Measurements from ENCODE around the gene OR10G3.

DNA sequence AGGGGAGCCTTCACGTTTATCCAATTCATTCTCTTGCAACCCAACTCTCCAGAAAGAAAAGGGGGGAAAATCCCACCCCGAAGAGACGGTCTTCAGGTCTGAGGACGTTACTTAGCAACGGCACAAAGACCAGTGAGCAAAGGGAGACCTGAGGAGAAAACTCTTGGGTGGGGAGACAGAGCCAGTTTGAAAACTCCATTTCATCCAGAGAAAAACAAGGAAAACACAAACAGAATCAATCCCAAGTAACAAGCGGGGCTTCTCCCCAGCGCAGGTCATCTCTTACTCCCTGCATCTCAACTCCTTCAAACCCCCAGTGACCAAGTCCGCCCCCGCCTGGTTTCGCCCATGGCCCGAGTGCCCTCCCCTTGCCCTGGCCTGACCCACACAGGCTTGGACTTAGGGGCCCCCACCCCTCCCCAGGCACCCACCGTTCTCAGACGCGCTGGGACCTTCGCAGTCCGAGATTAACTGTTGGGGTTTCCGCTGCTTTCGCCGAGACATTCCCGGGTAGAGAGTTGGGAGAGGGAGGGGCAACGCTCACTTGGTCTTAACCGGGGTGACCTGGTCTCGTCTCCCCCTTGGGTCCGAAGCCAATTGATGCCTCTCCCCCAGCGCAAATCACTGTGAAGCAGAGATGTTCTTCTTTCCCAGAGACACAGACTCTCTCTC, 43.3 kb downstream of the OR10G3 start:
- TF ChIP-seq, protein P1, sequence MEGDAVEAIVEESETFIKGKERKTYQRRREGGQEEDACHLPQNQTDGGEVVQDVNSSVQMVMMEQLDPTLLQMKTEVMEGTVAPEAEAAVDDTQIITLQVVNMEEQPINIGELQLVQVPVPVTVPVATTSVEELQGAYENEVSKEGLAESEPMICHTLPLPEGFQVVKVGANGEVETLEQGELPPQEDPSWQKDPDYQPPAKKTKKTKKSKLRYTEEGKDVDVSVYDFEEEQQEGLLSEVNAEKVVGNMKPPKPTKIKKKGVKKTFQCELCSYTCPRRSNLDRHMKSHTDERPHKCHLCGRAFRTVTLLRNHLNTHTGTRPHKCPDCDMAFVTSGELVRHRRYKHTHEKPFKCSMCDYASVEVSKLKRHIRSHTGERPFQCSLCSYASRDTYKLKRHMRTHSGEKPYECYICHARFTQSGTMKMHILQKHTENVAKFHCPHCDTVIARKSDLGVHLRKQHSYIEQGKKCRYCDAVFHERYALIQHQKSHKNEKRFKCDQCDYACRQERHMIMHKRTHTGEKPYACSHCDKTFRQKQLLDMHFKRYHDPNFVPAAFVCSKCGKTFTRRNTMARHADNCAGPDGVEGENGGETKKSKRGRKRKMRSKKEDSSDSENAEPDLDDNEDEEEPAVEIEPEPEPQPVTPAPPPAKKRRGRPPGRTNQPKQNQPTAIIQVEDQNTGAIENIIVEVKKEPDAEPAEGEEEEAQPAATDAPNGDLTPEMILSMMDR (IDR thresholded peaks at IDR 0.05), result no peak
- TF ChIP-seq POLR2A (IDR thresholded peaks at IDR 0.05), result no peak
- no peak for TF ChIP-seq POLR2AphosphoS5 (IDR thresholded peaks at IDR 0.05)
